Gastroesophageal sphincter (tissue), 3 donors: ENCODE measurements around the gene HOXA6.

Experiments
- CTCF ChIP-seq, 4 experiments: fragments of 200-600 bp in 2 of 4; fragments of 450-650 bp in 2 of 4; sonication (generic) in 1 of 4; IDR thresholded peaks; one replicate each; pipeline ENCODE4 v1.5.1; 2017 to 2019; ENCODE audit warnings: antibody characterized with exemption in 4 of 4, mild to moderate bottlenecking in 2 of 4, moderate library complexity in 2 of 4
- POLR2A ChIP-seq, 2 donors: fragments of 450-650 bp; IDR thresholded peaks; one replicate each; pipeline ENCODE4 v1.6.1; 2017; ENCODE audit warnings: antibody characterized with exemption in 2 of 2, mild to moderate bottlenecking in 2 of 2, moderate library complexity in 1 of 2
- POLR2AphosphoS5 ChIP-seq: sonication (generic); formaldehyde crosslinking; IDR thresholded peaks from one replicate; pipeline ENCODE4 v1.6.1; 2017; ENCODE audit warnings: antibody characterized with exemption

- TF ChIP-seq CTCF (IDR thresholded peaks at IDR 0.05) (peak in 1 of 4 experiments; percentile 6), POLR2AphosphoS5 (no peak), POLR2A (IDR thresholded peaks at IDR 0.05) (no peak)
These were observed 13.7 kb upstream of the HOXA6 start for GRCh38 chr7:27161214-27161720.
